Transverse colon (tissue), 3 donors: ENCODE measurements around the gene NEK7.

Experiments used
- CTCF ChIP-seq, 5 experiments: fragments of 200-600 bp in 3 of 5; fragments of 450-650 bp in 2 of 5; sonication (generic) in 3 of 5; IDR thresholded peaks; 1 replicate in 2 of 5; 2 replicates in 3 of 5; pipeline ENCODE4 v1.5.1; 2016 to 2017; ENCODE audit warnings: antibody characterized with exemption in 5 of 5, inconsistent platforms in 3 of 5, mild to moderate bottlenecking in 2 of 5, moderate library complexity in 1 of 5
- EP300 ChIP-seq: sonication (generic); formaldehyde crosslinking; IDR thresholded peaks from one replicate; pipeline ENCODE4 v1.6.1; 2017; ENCODE audit warnings: antibody characterized with exemption, low read depth

- no peak for TF ChIP-seq EP300
- no peak for TF ChIP-seq CTCF (IDR thresholded peaks at IDR 0.05)
These were observed 178.9 kb downstream of the NEK7 start for GRCh38 chr1:198335663-198336062.
